ENCODE results near the gene KCNIP4. TPM values are rescaled to one million over a fixed set of nuclear protein-coding genes. Genes with fewer than 3 reads are reported as not detected.

KCNIP4 gene
- polyA plus RNA-seq, 3 donors: 0.09 to 0.25 TPM; not detected in 1

DNA sequence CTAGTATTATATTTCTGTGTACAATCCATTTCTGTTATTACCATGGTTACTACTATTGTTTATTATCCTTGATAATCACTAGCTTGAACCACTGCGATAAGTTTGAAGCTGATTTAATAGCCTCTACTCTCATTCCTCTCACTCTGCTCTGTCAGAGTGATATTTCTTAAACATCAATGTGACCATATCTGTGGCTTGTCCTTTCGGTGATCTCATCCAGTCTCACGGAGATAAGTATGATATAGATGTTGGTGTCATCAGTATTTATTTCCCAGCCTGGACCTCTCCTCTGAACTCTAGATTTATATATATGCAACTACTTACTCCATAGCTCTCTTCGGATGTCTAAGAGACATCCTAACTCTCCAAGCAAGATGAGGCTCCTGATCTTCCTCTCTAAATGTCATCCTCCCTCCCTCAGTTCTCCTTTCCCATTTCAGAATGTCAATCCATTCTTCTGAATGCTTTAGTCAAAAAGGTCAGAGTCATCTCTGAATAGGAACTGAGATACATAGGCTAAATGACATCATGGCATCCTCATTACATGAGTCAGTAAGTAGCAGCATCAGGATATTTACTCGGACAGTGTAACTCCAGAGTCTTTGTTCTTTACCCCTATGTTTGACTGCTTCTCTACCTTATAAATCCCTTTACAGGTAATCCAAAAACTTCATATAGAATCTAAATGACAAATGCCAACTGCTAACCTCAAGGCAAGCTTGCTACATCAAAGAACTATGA is 1118.8 kb downstream of the KCNIP4 start:
- H3K4me1 ChIP-seq (ENCODE audit: control insufficient read depth in 1 of 2, insufficient read depth in 2 of 2, low read length in 2 of 2): no peaks in the 10 kb centered on the region
- peaks cover 0 to 7% (median 3%) of the 10 kb centered on the region in 7 donors for H3K9me3 Mint-ChIP-seq
- no peak overlapping the region for H3K4me2 ChIP-seq (replicated peaks; ENCODE audit: extremely low read depth, low read length, poor library complexity, severe bottlenecking)
- no peak overlapping the region for H3K9ac ChIP-seq (ENCODE audit: insufficient read depth, low read length, poor library complexity, severe bottlenecking)
- TF ChIP-seq CTCF (IDR thresholded peaks at IDR 0.05): no peak
- WGBS (ENCODE audit: insufficient coverage): 0% methylated on average over 1 of the region's 5 CpGs
- H3K27ac ChIP-seq (ENCODE audit: low read depth in 1 of 2, low read length in 2 of 2): no peak overlapping the region
- no peaks in the 10 kb centered on the region for H3K27me3 Mint-ChIP-seq (ENCODE audit: low read depth in 3 of 3)
- no peak overlapping the region for H3K4me3 Mint-ChIP-seq
- intact Hi-C loops (cut with micrococcal nuclease): no loop called here
- H3K79me2 ChIP-seq (ENCODE audit: insufficient read depth, low read length): no peaks in the 10 kb centered on the region
- H4K20me1 ChIP-seq (ENCODE audit: insufficient read depth, low read length): no peaks in the 10 kb centered on the region
- no peaks in the 10 kb centered on the region for H3K36me3 ChIP-seq (replicated peaks in 1 of 2; ENCODE audit: control insufficient read depth in 1 of 2, insufficient read depth in 2 of 2, low read length in 2 of 2)
- H3K27me3 ChIP-seq (ENCODE audit: control insufficient read depth in 2 of 2, insufficient read depth in 2 of 2, low read length in 2 of 2): no peaks in the 10 kb centered on the region
- no peaks in the 10 kb centered on the region for H3K4me1 Mint-ChIP-seq
- H3K27ac Mint-ChIP-seq: no peak overlapping the region
- no peak overlapping the region for H3K4me3 ChIP-seq (replicated peaks in 1 of 3; ENCODE audit: low read depth in 2 of 3, low read length in 3 of 3)
- H2AFZ ChIP-seq (ENCODE audit: insufficient read depth, low read depth, low read length, poor library complexity, severe bottlenecking): no peak overlapping the region
- DNase-seq: no peak
- H3K9me3 ChIP-seq (replicated peaks in 1 of 2; ENCODE audit: control insufficient read depth in 1 of 2, insufficient read depth in 1 of 2, low read length in 2 of 2): peaks cover 0 to 2% of the 10 kb centered on the region in 2 donors
- no peaks in the 10 kb centered on the region for H3K36me3 Mint-ChIP-seq

DNA sequence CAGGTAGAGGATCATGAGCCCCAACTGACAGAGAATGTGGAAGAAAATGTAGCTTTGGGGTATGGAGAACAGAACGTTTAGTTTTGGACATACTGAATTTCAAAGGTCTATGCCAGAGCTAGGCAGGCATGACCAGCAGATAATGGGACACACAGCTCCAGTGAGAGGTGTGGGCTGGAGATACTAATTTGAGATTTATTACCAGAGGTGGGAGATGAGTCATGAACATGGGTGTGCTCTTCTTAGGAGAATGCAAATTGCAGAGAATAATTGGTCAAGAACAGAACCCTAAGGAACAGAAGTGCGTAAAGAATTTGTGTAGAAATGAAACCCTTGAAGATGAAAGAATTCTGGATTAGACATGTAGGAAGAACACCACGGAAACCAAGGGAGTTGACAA is 1123.1 kb downstream of the KCNIP4 start:
- Histone ChIP-seq H3K27me3 (ENCODE audit: control insufficient read depth in 2 of 2, insufficient read depth in 2 of 2, low read length in 2 of 2) (no peaks in the 10 kb centered on the region), H3K9me3 (replicated peaks in 1 of 2; ENCODE audit: control insufficient read depth in 1 of 2, insufficient read depth in 1 of 2, low read length in 2 of 2) (peaks cover 0 to 7% of the 10 kb centered on the region in 2 donors), H3K79me2 (ENCODE audit: insufficient read depth, low read length) (no peaks in the 10 kb centered on the region), H4K20me1 (ENCODE audit: insufficient read depth, low read length) (no peaks in the 10 kb centered on the region), H3K9ac (ENCODE audit: insufficient read depth, low read length, poor library complexity, severe bottlenecking) (no peak overlapping the region), H3K36me3 (replicated peaks in 1 of 2; ENCODE audit: control insufficient read depth in 1 of 2, insufficient read depth in 2 of 2, low read length in 2 of 2) (no peaks in the 10 kb centered on the region), H3K4me1 (ENCODE audit: control insufficient read depth in 1 of 2, insufficient read depth in 2 of 2, low read length in 2 of 2) (no peaks in the 10 kb centered on the region), H2AFZ (ENCODE audit: insufficient read depth, low read depth, low read length, poor library complexity, severe bottlenecking) (no peak overlapping the region), H3K4me3 (replicated peaks in 1 of 3; ENCODE audit: low read depth in 2 of 3, low read length in 3 of 3) (no peak overlapping the region), H3K4me2 (replicated peaks; ENCODE audit: extremely low read depth, low read length, poor library complexity, severe bottlenecking) (no peak overlapping the region), H3K27ac (ENCODE audit: low read depth in 1 of 2, low read length in 2 of 2) (no peak overlapping the region)
- Mint-ChIP-seq H3K27me3 (ENCODE audit: low read depth in 3 of 3) (no peaks in the 10 kb centered on the region), H3K9me3 (peaks cover 0 to 5% (median 3%) of the 10 kb centered on the region in 7 donors), H3K36me3 (no peaks in the 10 kb centered on the region), H3K4me3 (no peak overlapping the region), H3K27ac (peak overlapping the region in 1 of 7 donors; percentile 41), H3K4me1 (no peaks in the 10 kb centered on the region)
- 62% methylated on average over 2 of the region's 3 CpGs for WGBS (ENCODE audit: insufficient coverage)
- DNase-seq: no peak
- intact Hi-C loops (cut with micrococcal nuclease): no loop called here
- no peak for TF ChIP-seq CTCF (IDR thresholded peaks at IDR 0.05)

Measured in CD14-positive monocyte (primary cell).